Right atrium auricular region (tissue), 2 donors: ENCODE results near the gene WIPF3. TPM values are rescaled to one million over a fixed set of nuclear protein-coding genes. Genes with fewer than 3 reads are reported as not detected.

Experiments used
- DNase-seq: peaks from one replicate; pipeline ENCODE4 v3.0.0-alpha.2; 2019; ENCODE audit warnings: low spot score
- H3K27ac ChIP-seq, 2 donors: fragments of 200-600 bp; sonication (generic); 1 replicate in 1 of 2; 2 replicates in 1 of 2; pipeline ENCODE4 v1.5.1; 2016 to 2019
- H3K27me3 ChIP-seq, 2 donors: fragments of 200-600 bp; sonication (generic); one replicate each; pipeline versions ENCODE4 v1.5.1 to v1.6.0; 2017 to 2019
- H3K36me3 ChIP-seq: fragments of 200-600 bp; sonication (generic); one replicate; pipeline ENCODE4 v1.5.1; 2016
- H3K4me1 ChIP-seq, 2 donors: fragments of 200-600 bp; sonication (generic); one replicate each; pipeline versions ENCODE4 v1.5.1 to v1.6.0; 2017 to 2019
- H3K4me3 ChIP-seq, 2 donors: fragments of 200-600 bp; sonication (generic); 1 replicate in 1 of 2; 2 replicates in 1 of 2; pipeline ENCODE4 v1.5.1; 2017 to 2019; ENCODE audit warnings: mild to moderate bottlenecking in 1 of 2, moderate library complexity in 1 of 2
- H3K9me3 ChIP-seq, 2 donors: fragments of 200-600 bp; sonication (generic); one replicate each; pipeline ENCODE4 v1.5.1; 2019
- total RNA-seq, 2 donors: library from RNA; depleted of rRNA; stranded (reverse); fragments of >200 nt; gene quantifications; one replicate each; pipeline ENCODE4 v1.1.0, GENCODE V29; 2016
- TF ChIP-seq, protein P1 (sequence below), 2 donors: fragments of 200-600 bp; sonication (generic); IDR thresholded peaks; one replicate each; pipeline ENCODE4 v1.5.1; 2019; ENCODE audit warnings: antibody characterized with exemption in 2 of 2

Gene WIPF3
- total RNA-seq, 2 donors from 2014 or later: 1.3 to 2.9 TPM

GRCh38 chr7:29919790-29920189, 113.5 kb downstream of the WIPF3 start:
- no peak overlapping the region for H3K27ac ChIP-seq
- TF ChIP-seq, protein P1, sequence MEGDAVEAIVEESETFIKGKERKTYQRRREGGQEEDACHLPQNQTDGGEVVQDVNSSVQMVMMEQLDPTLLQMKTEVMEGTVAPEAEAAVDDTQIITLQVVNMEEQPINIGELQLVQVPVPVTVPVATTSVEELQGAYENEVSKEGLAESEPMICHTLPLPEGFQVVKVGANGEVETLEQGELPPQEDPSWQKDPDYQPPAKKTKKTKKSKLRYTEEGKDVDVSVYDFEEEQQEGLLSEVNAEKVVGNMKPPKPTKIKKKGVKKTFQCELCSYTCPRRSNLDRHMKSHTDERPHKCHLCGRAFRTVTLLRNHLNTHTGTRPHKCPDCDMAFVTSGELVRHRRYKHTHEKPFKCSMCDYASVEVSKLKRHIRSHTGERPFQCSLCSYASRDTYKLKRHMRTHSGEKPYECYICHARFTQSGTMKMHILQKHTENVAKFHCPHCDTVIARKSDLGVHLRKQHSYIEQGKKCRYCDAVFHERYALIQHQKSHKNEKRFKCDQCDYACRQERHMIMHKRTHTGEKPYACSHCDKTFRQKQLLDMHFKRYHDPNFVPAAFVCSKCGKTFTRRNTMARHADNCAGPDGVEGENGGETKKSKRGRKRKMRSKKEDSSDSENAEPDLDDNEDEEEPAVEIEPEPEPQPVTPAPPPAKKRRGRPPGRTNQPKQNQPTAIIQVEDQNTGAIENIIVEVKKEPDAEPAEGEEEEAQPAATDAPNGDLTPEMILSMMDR (IDR thresholded peaks at IDR 0.05): no peak
- H3K9me3 ChIP-seq: no peaks in the 10 kb centered on the region
- H3K27me3 ChIP-seq: no peaks in the 10 kb centered on the region
- no peak for DNase-seq
- H3K4me3 ChIP-seq: no peak overlapping the region
- H3K4me1 ChIP-seq: peaks cover 0 to 12% of the 10 kb centered on the region in 2 donors
- H3K36me3 ChIP-seq: peaks cover 15% of the 10 kb centered on the region

- Histone ChIP-seq H3K9me3 (no peaks in the 10 kb centered on the region), H3K4me3 (no peak overlapping the region), H3K36me3 (peaks cover 15% of the 10 kb centered on the region), H3K4me1 (peaks cover 0 to 9% of the 10 kb centered on the region in 2 donors), H3K27me3 (no peaks in the 10 kb centered on the region), H3K27ac (no peak overlapping the region)
- no peak for DNase-seq
- TF ChIP-seq, protein P1 (IDR thresholded peaks at IDR 0.05): no peak
These were observed 114.2 kb downstream of the WIPF3 start for GRCh38 chr7:29920491-29920890.

DNA sequence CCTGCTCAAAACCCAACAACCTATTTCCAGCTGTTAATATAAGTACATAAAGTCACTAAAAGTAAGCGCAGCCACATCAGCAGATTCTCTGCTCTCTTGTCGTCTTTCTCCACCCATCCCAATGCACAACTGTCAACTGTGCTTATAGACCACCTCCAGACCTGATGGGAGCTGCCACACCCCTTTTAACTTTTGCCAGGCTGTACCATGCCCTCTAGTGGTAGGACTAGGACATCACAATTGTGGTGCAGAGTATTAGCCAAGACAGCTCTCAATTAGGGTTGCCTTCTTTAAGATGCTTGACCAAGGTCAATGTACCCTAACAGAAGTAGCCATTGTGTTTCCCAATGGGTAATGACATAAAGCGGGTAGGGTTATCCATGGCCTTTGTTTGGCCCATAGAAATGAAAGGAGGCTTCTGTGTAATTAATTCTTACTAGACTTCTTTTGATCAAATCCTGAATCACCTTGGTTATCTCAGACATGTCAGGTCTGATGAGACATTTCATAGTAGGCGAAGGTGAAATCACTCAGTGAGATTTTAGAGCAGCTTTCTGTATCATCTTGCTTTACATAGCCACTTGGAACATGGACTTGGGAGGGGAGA, 115.2 kb downstream of the WIPF3 start:
- DNase-seq: no peak
- no peaks in the 10 kb centered on the region for H3K9me3 ChIP-seq
- H3K27me3 ChIP-seq: no peaks in the 10 kb centered on the region
- H3K27ac ChIP-seq: no peak overlapping the region
- H3K4me3 ChIP-seq: no peak overlapping the region
- peaks cover 15% of the 10 kb centered on the region for H3K36me3 ChIP-seq
- TF ChIP-seq, protein P1 (IDR thresholded peaks at IDR 0.05): peak; percentile 83 to 91
- H3K4me1 ChIP-seq: no peaks in the 10 kb centered on the region

DNA sequence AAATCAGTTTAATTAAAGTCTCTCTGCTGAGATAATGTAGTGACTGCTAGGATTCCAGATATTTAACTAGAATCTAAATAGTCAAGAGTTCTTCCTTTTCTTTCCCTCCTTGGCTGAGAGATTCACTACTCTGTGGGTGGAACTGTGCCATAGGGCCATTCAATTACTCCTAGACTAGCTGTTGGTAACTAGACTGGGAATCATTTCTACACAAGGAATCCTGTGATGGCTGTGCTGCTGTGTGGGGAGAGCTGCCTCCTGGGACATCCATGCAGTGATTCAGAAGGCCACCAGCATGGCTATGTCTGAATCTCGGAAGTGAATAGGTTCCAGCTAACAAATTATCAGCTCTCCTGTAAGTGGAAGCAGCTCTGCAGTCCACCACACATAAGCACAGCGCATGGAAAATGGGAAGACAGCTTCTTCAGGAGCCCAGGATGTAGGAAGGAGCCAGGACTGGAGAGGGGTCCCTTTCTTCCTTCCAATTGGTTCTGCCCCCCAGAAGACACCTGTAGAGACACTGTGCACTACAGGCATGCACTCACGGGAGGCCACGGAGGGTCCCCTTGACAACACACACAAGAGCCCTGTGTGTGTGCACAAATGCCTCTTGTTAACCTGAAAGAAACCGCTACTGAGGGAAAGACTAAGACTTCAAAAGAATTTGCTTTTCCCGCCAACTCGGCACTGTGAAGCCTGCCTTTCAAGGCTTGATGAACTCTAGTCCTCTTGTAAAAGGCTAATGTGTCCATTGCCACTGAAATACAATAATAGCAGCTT, 116.8 kb downstream of the WIPF3 start:
- DNase-seq: no peak
- Histone ChIP-seq H3K27ac (no peak overlapping the region), H3K9me3 (no peaks in the 10 kb centered on the region), H3K27me3 (no peaks in the 10 kb centered on the region), H3K4me3 (no peak overlapping the region), H3K36me3 (peaks cover 15% of the 10 kb centered on the region), H3K4me1 (no peaks in the 10 kb centered on the region)
- TF ChIP-seq, protein P1 (IDR thresholded peaks at IDR 0.05): no peak

- no peaks in the 10 kb centered on the region for H3K9me3 ChIP-seq
- H3K36me3 ChIP-seq: peaks cover 11% of the 10 kb centered on the region
- TF ChIP-seq, protein P1 (IDR thresholded peaks at IDR 0.05): no peak
- no peaks in the 10 kb centered on the region for H3K4me1 ChIP-seq
- H3K27me3 ChIP-seq: no peaks in the 10 kb centered on the region
- no peak overlapping the region for H3K4me3 ChIP-seq
- no peak overlapping the region for H3K27ac ChIP-seq
- DNase-seq: no peak
These were observed 117.7 kb downstream of the WIPF3 start for GRCh38 chr7:29924006-29924405.
